Measurements from ENCODE around the gene GPR55. TPM values are rescaled to one million over a fixed set of nuclear protein-coding genes. Genes with fewer than 3 reads are reported as not detected.

The GPR55 gene
- total and polyA plus RNA-seq, 2 of the 8 experiments (the other 6 are each of a cell fraction or from before 2014, with no cell fraction given), result not detected

DNA sequence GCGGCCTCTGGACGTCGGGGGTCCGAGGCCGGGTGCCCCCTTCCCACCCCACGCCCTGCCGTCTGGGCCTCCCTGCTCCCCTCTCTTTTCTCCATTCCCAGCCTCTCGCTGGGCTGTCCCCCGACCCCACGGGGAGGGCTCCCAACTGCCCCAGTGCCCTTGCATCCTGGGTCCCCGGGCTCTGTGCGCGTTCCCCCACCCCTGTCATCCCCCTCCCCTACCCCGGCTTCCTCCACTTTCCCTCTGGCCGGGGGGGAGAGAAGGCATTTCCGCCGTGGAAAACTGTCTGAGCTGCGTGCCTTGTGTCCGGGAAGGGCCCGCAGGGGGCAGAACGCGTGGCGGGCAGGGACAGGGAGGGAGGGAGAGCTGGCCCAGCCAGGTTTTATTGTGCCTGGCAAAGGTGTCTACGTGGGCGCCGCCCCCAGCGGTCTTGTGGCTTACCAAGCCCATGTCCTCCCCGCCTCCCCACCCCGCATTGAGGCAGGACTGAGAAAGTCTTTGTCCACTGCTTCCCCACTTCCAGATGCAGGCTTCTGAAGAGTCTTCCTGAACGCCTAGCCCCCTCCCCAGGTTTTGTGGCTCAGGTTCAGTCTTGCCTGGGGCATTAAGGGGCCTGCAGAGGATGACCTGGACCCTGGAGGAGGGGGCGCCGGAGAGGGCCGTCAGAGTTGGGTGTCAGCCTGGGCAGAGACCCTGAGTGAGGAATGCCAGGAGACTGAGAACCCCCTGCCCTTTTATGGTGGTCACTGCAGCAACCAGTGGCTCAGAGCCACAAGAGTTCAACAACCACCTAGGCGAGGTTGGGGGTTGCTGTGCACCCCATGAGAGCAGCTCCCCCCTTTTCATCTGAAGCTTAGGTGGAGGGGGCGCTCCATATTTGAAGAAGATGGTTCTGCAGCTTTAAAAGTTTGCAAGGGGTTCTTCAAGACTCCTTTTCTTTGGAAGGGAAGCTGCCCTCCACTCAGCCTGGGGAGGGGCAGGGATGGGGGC lies 59.0 kb downstream of the GPR55 start:
- peaks cover 20% of the 10 kb centered on the region for H3K23me2 ChIP-seq (ENCODE audit: low read depth, low read length)
- peak overlapping the region; percentile 32; the same call in 1 of the 2 replicates for H2BK20ac ChIP-seq (ENCODE audit: low read length)
- peak overlapping the region; percentile 65; the same call in 1 of the 2 replicates for H2AK5ac ChIP-seq (ENCODE audit: low read depth, low read length)
- H3K9ac ChIP-seq (replicated peaks in 1 of 4; ENCODE audit: extremely low read depth in 1 of 4, low read depth in 3 of 4, low read length in 3 of 4), result peak overlapping the region in 3 of 4 experiments; percentile 58 to 81 (median 63); a peak in 6 of 7 replicates
- H3K4ac ChIP-seq (replicated peaks; ENCODE audit: insufficient read length, low read depth, low read length), result no peak overlapping the region
- H3K79me2 ChIP-seq (ENCODE audit: control insufficient read depth in 1 of 2, insufficient read depth in 2 of 2, low read length in 2 of 2), result peaks cover 11 to 63% of the 10 kb centered on the region in 2 experiments
- peak overlapping the region; percentile 50 for H3K56ac ChIP-seq (replicated peaks; ENCODE audit: insufficient read length, low read depth, low read length)
- peak overlapping the region; percentile 93 for H2BK5ac ChIP-seq (ENCODE audit: low read depth, low read length)
- H3K27me3 ChIP-seq (replicated peaks in 1 of 4; ENCODE audit: control insufficient read depth in 3 of 4, extremely low read depth in 1 of 4, insufficient read depth in 3 of 4, low read length in 3 of 4), result no peaks in the 10 kb centered on the region; a peak in 1 of 7 replicates
- H3K36me3 ChIP-seq (ENCODE audit: control insufficient read depth in 2 of 4, insufficient read depth in 4 of 4, low read length in 3 of 4), result peaks cover 0 to 3% (median 0%) of the 10 kb centered on the region in 4 experiments; a peak in 1 of 8 replicates
- 12% methylated on average over 21 of the region's 35 CpGs; no CpG with 5 or more reads in 1 of the 2 experiments for WGBS, 2 experiments (ENCODE audit: extremely low coverage in 1 of 2, insufficient coverage in 1 of 2, insufficient read length in 1 of 2, insufficient replicate concordance in 2 of 2, low coverage in 1 of 2, low lambda C conversion rate in 2 of 2, missing lambda C conversion rate in 1 of 2)
- peaks cover 20% of the 10 kb centered on the region for H3K79me1 ChIP-seq (ENCODE audit: low read depth, low read length)
- peak overlapping the region; percentile 43 for H2BK120ac ChIP-seq (replicated peaks; ENCODE audit: low read depth, low read length)
- FAIRE-seq, result no peak
- H3K4me2 ChIP-seq (ENCODE audit: insufficient read depth in 1 of 2, low read depth in 2 of 2, low read length in 2 of 2), result peak overlapping the region; percentile 76 to 94
- no peak overlapping the region for H3K23ac ChIP-seq (ENCODE audit: insufficient read length)
- peak overlapping the region; percentile 93 for H3K18ac ChIP-seq (ENCODE audit: extremely low read depth, low read length)
- CTCF ChIA-PET (ENCODE audit: partially characterized antibody), result interaction anchor here (0.7 to 10.1 kb wide), 17 partner anchors 9 to 119 kb away, joined by 3 to 86 read pairs (median 4); no protein-coding TSS in a partner anchor
- POLR2A ChIA-PET (ENCODE audit: partially characterized antibody), result interaction anchor here (0.7 to 5.2 kb wide), 16 partner anchors 7 to 798 kb away, joined by 3 to 50 read pairs (median 6); no protein-coding TSS in a partner anchor
- DNase-seq (ENCODE audit: low read depth in 1 of 2, low spot score in 2 of 2), result peak in 1 of 2 experiments; percentile 64
- H4K91ac ChIP-seq (replicated peaks; ENCODE audit: insufficient read length, low read length), result peak overlapping the region; percentile 22
- H3K14ac ChIP-seq (ENCODE audit: insufficient read length), result no peak overlapping the region
- peak overlapping the region; percentile 38 for H4K5ac ChIP-seq (ENCODE audit: insufficient read length, low read depth, low read length)
- peak overlapping the region; percentile 75 to 99 (median 84) for H3K4me3 ChIP-seq (ENCODE audit: extremely low read depth in 1 of 4, insufficient read depth in 2 of 4, low read depth in 3 of 4, low read length in 4 of 4)
- peaks cover 21 to 64% (median 52%) of the 10 kb centered on the region in 4 experiments for H3K4me1 ChIP-seq (replicated peaks in 1 of 4; ENCODE audit: control insufficient read depth in 3 of 4, insufficient read depth in 4 of 4, low read length in 3 of 4)
- H3K27ac ChIP-seq (ENCODE audit: low read depth, low read length), result peak overlapping the region; percentile 75
- H3K9me3 ChIP-seq (ENCODE audit: insufficient read depth in 2 of 2, low read depth in 1 of 2, low read length in 1 of 2), result no peaks in the 10 kb centered on the region
- no peak overlapping the region for H2AFZ ChIP-seq (ENCODE audit: low read length)
- H2BK15ac ChIP-seq (ENCODE audit: low read length), result no peak overlapping the region
- peak overlapping the region; percentile 87; the same call in 1 of the 2 replicates for H4K8ac ChIP-seq (ENCODE audit: extremely low read depth, insufficient read depth, low read length)
- H4K20me1 ChIP-seq (replicated peaks in 1 of 2; ENCODE audit: control insufficient read depth in 1 of 2, insufficient read depth in 2 of 2, low read length in 2 of 2), result peaks cover 0 to 7% of the 10 kb centered on the region in 2 experiments
- peak overlapping the region; percentile 85 for H2BK12ac ChIP-seq (ENCODE audit: low read depth, low read length)
- TF ChIP-seq EP300 (IDR thresholded peaks at IDR 0.05; ENCODE audit: borderline replicate concordance in 1 of 2, low read depth in 2 of 2, low read length in 2 of 2) (no peak), SIRT6 (IDR thresholded peaks at IDR 0.05; ENCODE audit: low read length) (no peak), CREB1 (IDR thresholded peaks at IDR 0.05) (peak; percentile 17; the same call in 1 of the 2 replicates), SUZ12 (IDR thresholded peaks at IDR 0.05; ENCODE audit: low read length) (no peak), KDM1A (IDR thresholded peaks at IDR 0.05; ENCODE audit: borderline replicate concordance, low read length) (no peak), SRF (IDR thresholded peaks at IDR 0.05; ENCODE audit: low read depth, low read length) (peak; percentile 36; the same call in 1 of the 2 replicates), RBBP5 (IDR thresholded peaks at IDR 0.05; ENCODE audit: borderline replicate concordance, low read depth, low read length) (0 out of 2 replicates have a peak, but pooled peaks have one; percentile 25), MAX (IDR thresholded peaks at IDR 0.05) (no peak; the same call in 1 of the 2 replicates), JUN (IDR thresholded peaks at IDR 0.05; ENCODE audit: low read depth, low read length) (no peak)

All from H1 (cell line).